ENCODE results near the gene SSBP2.

Gene SSBP2

GRCh38 chr5:81397176-81397575 is 353.7 kb downstream of the SSBP2 start:
- DNase-seq (ENCODE audit: low read depth in 1 of 2, low spot score in 1 of 2) = no peak

GRCh38 chr5:81395262-81395661 is 355.6 kb downstream of the SSBP2 start:
- DNase-seq (ENCODE audit: low read depth in 1 of 2, low spot score in 1 of 2) = no peak

GRCh38 chr5:81393783-81394718 is 356.8 kb downstream of the SSBP2 start, which contains the start of gene ACOT12:
Gene ACOT12, minus strand, starts transcription at chr5:81394134. Its CDS starts 20 bp downstream, at chr5:81394114.
- no peak for DNase-seq (ENCODE audit: low read depth in 1 of 2, low spot score in 1 of 2)

- no peak for DNase-seq (ENCODE audit: low read depth in 1 of 2, low spot score in 1 of 2)
These were observed 357.5 kb downstream of the SSBP2 start for GRCh38 chr5:81393430-81393782.

DNA sequence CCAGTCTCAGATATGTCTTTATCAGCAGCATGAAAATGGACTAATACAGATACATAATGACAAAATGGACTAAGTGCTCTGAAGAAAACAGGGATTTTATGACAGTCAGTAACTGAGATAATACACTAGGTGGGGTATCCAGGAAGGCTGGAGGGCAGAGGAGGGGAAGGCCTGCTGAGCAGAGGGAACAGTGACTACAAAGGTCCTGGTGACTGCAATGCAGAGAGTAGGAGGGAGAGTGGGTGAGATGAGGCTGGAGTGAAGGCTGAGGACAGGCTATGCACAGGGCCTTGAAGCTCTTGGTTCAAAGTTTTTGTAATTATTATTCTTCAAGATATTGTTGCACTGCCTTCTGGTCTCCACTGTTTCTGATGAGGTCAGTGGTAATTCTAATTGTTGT is 361.9 kb downstream of the SSBP2 start:
- no peak for DNase-seq (ENCODE audit: low read depth in 1 of 2, low spot score in 1 of 2)

- DNase-seq (ENCODE audit: low read depth in 1 of 2, low spot score in 1 of 2) = no peak
These were observed 362.7 kb downstream of the SSBP2 start for GRCh38 chr5:81388169-81388568.

GRCh38 chr5:81383867-81384266 is 367.0 kb downstream of the SSBP2 start:
- no peak for DNase-seq (ENCODE audit: low read depth in 1 of 2, low spot score in 1 of 2)

GRCh38 chr5:81371354-81371876 is 379.5 kb downstream of the SSBP2 start:
- no peak for DNase-seq (ENCODE audit: low read depth in 1 of 2, low spot score in 1 of 2)

- DNase-seq (ENCODE audit: low read depth in 1 of 2, low spot score in 1 of 2) = no peak
These were observed 380.0 kb downstream of the SSBP2 start for GRCh38 chr5:81370912-81371311.

- DNase-seq (ENCODE audit: low read depth in 1 of 2, low spot score in 1 of 2) = no peak
These were observed 385.4 kb downstream of the SSBP2 start for GRCh38 chr5:81365541-81365940.

DNA sequence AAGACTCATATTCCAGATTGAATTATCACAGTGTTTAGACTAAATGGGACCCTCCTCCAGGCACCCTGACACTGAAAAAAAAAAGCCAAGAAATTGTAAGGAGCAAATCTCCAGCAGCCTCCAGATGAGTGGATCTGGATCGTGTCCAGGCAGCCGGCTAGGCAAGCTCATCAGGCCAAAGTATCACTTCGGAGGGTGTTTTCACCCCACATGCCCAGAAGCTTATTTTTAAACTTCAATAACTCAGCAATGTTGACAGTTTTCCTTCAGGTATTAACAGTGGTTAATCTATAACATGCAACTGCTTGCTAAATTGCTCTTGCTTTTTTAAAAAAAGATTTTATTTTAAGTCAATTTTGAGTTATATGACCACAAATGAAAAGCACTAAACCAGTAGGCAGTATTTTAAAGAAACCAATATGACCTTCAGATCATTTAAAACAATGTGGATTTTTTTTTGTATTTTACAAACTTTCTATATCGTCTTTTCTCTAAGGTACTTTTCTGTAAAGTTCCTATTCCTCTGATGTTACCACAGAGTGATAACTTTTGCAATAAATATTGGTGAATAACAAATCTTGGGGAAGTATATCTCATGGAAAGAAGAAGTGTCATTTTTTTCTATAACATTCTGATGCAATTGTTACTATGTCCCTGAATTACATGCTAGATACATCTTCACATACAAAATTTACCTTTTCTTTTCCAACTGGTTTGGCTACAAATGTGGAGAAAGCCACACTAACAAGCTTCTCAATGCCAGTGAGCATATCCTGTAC is 387.6 kb downstream of the SSBP2 start:
- DNase-seq (ENCODE audit: low read depth in 1 of 2, low spot score in 1 of 2) = no peak

All from activated T-helper 1 cell treated with anti-CD3 and anti-CD28 coated beads, Interleukin-2, amount 50 U/mL, for 16 hours (primary cell).